Suprapubic skin (tissue), 4 donors: ENCODE data around the gene PSMC4. TPM values are rescaled to one million over a fixed set of nuclear protein-coding genes. Genes with fewer than 3 reads are reported as not detected.

Experiments used
- DNase-seq, 2 donors: peaks; one replicate each; pipeline ENCODE4 v3.0.0-alpha.2; 2019; ENCODE audit warnings: low spot score in 2 of 2
- H3K27ac ChIP-seq: fragments of 200-600 bp; sonication (generic); one replicate; pipeline ENCODE4 v1.5.1; 2019
- H3K27me3 ChIP-seq: fragments of 200-600 bp; sonication (generic); one replicate; pipeline ENCODE4 v1.5.1; 2019
- H3K36me3 ChIP-seq: fragments of 200-600 bp; sonication (generic); one replicate; pipeline ENCODE4 v1.5.1; 2019
- H3K4me1 ChIP-seq: fragments of 200-600 bp; sonication (generic); one replicate; pipeline ENCODE4 v1.5.1; 2019
- H3K4me3 ChIP-seq: fragments of 200-600 bp; sonication (generic); one replicate; pipeline ENCODE4 v1.5.1; 2019; ENCODE audit warnings: mild to moderate bottlenecking
- H3K9me3 ChIP-seq: fragments of 200-600 bp; sonication (generic); one replicate; pipeline ENCODE4 v1.5.1; 2019
- CTCF ChIP-seq, 2 donors: fragments of 200-600 bp in 1 of 2; fragments of 450-650 bp in 1 of 2; sonication (generic) in 1 of 2; IDR thresholded peaks; one replicate each; pipeline ENCODE4 v1.5.1; 2016 to 2019; ENCODE audit warnings: antibody characterized with exemption in 2 of 2, mild to moderate bottlenecking in 1 of 2, moderate library complexity in 1 of 2
- EP300 ChIP-seq: sonication (generic); formaldehyde crosslinking; IDR thresholded peaks from one replicate; pipeline ENCODE4 v1.6.1; 2017; ENCODE audit warnings: antibody characterized with exemption
- POLR2A ChIP-seq, 2 donors: fragments of 450-650 bp; IDR thresholded peaks; one replicate each; pipeline ENCODE4 v1.6.1; 2017; ENCODE audit warnings: antibody characterized with exemption in 2 of 2, mild to moderate bottlenecking in 2 of 2, moderate library complexity in 2 of 2
- POLR2AphosphoS5 ChIP-seq, 3 donors: sonication (generic); formaldehyde crosslinking; IDR thresholded peaks; one replicate each; pipeline ENCODE4 v1.6.1; 2017; ENCODE audit warnings: antibody characterized with exemption in 3 of 3
- WGBS: methylation state at CpG from one replicate; pipeline ENCODE4 v1.1.5; 2018; 5-methylcytosine and 5-hydroxymethylcytosine counted together
- total RNA-seq, 4 donors: library from RNA; depleted of rRNA; stranded (reverse); fragments of >200 nt; gene quantifications; one replicate each; pipeline ENCODE4 v1.1.0, GENCODE V29; 2016

Gene PSMC4
- total RNA-seq, 4 donors from 2014 or later = 53.8 to 109 (median 95.9) TPM

GRCh38 chr19:39940221-39940833, 30.6 kb upstream of the PSMC4 start:
- H3K4me1 ChIP-seq = no peaks in the 10 kb centered on the region
- no peaks in the 10 kb centered on the region for H3K9me3 ChIP-seq
- no peak for DNase-seq
- H3K4me3 ChIP-seq = no peak overlapping the region
- no peak for TF ChIP-seq EP300
- no peak for TF ChIP-seq CTCF (IDR thresholded peaks at IDR 0.05)
- no peak for TF ChIP-seq POLR2AphosphoS5 (IDR thresholded peaks at IDR 0.05)
- TF ChIP-seq POLR2A (IDR thresholded peaks at IDR 0.05) = no peak
- WGBS = 69% methylated on average over 1 of the region's 1 CpG
- peaks cover 8% of the 10 kb centered on the region for H3K27me3 ChIP-seq
- H3K36me3 ChIP-seq = no peaks in the 10 kb centered on the region
- no peak overlapping the region for H3K27ac ChIP-seq

GRCh38 chr19:39941151-39941550, 29.8 kb upstream of the PSMC4 start:
- no peaks in the 10 kb centered on the region for H3K9me3 ChIP-seq
- WGBS = 55% methylated on average over 6 of the region's 6 CpGs
- no peak for DNase-seq
- peak overlapping the region; percentile 24 for H3K27ac ChIP-seq
- H3K36me3 ChIP-seq = no peaks in the 10 kb centered on the region
- TF ChIP-seq CTCF (IDR thresholded peaks at IDR 0.05) (no peak), POLR2AphosphoS5 (IDR thresholded peaks at IDR 0.05) (no peak), EP300 (no peak), POLR2A (IDR thresholded peaks at IDR 0.05) (no peak)
- no peaks in the 10 kb centered on the region for H3K27me3 ChIP-seq
- H3K4me3 ChIP-seq = no peak overlapping the region
- no peaks in the 10 kb centered on the region for H3K4me1 ChIP-seq

GRCh38 chr19:39941615-39942365, 29.2 kb upstream of the PSMC4 start:
- Histone ChIP-seq H3K4me3 (no peak overlapping the region), H3K27ac (no peak overlapping the region), H3K36me3 (no peaks in the 10 kb centered on the region), H3K4me1 (no peaks in the 10 kb centered on the region), H3K27me3 (no peaks in the 10 kb centered on the region), H3K9me3 (no peaks in the 10 kb centered on the region)
- no peak for TF ChIP-seq CTCF (IDR thresholded peaks at IDR 0.05)
- no peak for TF ChIP-seq EP300
- TF ChIP-seq POLR2AphosphoS5 (IDR thresholded peaks at IDR 0.05) = no peak
- no peak for TF ChIP-seq POLR2A (IDR thresholded peaks at IDR 0.05)
- DNase-seq = no peak
- 29% methylated on average over 5 of the region's 5 CpGs for WGBS

GRCh38 chr19:39942366-39942730, 28.6 kb upstream of the PSMC4 start:
- Histone ChIP-seq H3K27ac (no peak overlapping the region), H3K27me3 (no peaks in the 10 kb centered on the region), H3K36me3 (no peaks in the 10 kb centered on the region), H3K9me3 (no peaks in the 10 kb centered on the region), H3K4me1 (no peaks in the 10 kb centered on the region), H3K4me3 (no peak overlapping the region)
- WGBS = 20% methylated on average over 4 of the region's 4 CpGs
- DNase-seq = no peak
- TF ChIP-seq EP300 (no peak), POLR2A (IDR thresholded peaks at IDR 0.05) (no peak), POLR2AphosphoS5 (IDR thresholded peaks at IDR 0.05) (no peak), CTCF (IDR thresholded peaks at IDR 0.05) (no peak)

- TF ChIP-seq POLR2AphosphoS5 (IDR thresholded peaks at IDR 0.05) = no peak
- TF ChIP-seq EP300 = no peak
- TF ChIP-seq CTCF (IDR thresholded peaks at IDR 0.05) = no peak
- no peak for TF ChIP-seq POLR2A (IDR thresholded peaks at IDR 0.05)
- Histone ChIP-seq H3K9me3 (no peaks in the 10 kb centered on the region), H3K4me1 (no peaks in the 10 kb centered on the region), H3K27me3 (no peaks in the 10 kb centered on the region), H3K27ac (no peak overlapping the region), H3K36me3 (no peaks in the 10 kb centered on the region), H3K4me3 (no peak overlapping the region)
- 81% methylated on average over 7 of the region's 7 CpGs for WGBS
- DNase-seq = no peak
These were observed 27.4 kb upstream of the PSMC4 start for GRCh38 chr19:39943586-39943985.
